ENCODE measurements around the gene PTPRR.

PTPRR gene

DNA sequence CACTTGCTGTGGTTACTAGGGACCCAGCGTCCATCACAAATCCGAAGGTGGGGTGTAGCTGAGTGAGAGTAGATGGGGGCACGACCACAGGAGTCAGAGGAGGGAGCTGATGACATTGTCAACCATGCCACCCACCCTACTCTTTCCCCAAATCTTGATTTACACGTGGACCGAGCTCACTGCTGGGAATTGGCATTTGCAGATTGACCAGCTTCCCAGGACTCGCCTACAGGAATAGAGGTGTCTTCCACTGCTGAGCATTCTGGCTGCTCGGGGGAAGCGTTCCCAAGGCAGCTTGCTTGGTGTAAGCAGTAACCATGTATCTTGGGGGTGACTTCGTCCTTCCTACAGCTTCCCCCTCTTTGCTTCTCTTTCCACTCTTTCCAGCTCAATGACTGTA is 353 bp upstream of the PTPRR start:
- no peak overlapping the region for H3K9ac ChIP-seq (ENCODE audit: low read length)
- H3K27ac ChIP-seq (ENCODE audit: low read depth, low read length) = no peak overlapping the region
- no peak for DNase-seq
- H3K27me3 ChIP-seq (ENCODE audit: insufficient read depth, low read length, poor library complexity) = no peaks in the 10 kb centered on the region
- no peak overlapping the region for H2BK15ac ChIP-seq (replicated peaks; ENCODE audit: low read depth)
- H3K56ac ChIP-seq (ENCODE audit: low read length) = no peak overlapping the region
- H3K18ac ChIP-seq (ENCODE audit: low read length) = no peak overlapping the region
- H4K5ac ChIP-seq (ENCODE audit: low read length) = no peak overlapping the region
- no peak overlapping the region for H2BK120ac ChIP-seq (ENCODE audit: low read depth, low read length)
- H3K4me3 ChIP-seq (ENCODE audit: low read length) = no peak overlapping the region
- H4K8ac ChIP-seq (ENCODE audit: low read depth, low read length) = no peak overlapping the region
- no peak overlapping the region for H2BK5ac ChIP-seq (ENCODE audit: low read length)
- no peak overlapping the region for H3K4ac ChIP-seq (ENCODE audit: low read depth, low read length)
- H3K79me1 ChIP-seq (ENCODE audit: low read length) = no peaks in the 10 kb centered on the region
- no CpG with 5 or more reads among the region's 9 CpGs for WGBS (ENCODE audit: extremely low coverage, insufficient coverage, low lambda C conversion rate)
- H2AK5ac ChIP-seq (ENCODE audit: low read length) = no peak overlapping the region
- H3K79me2 ChIP-seq (ENCODE audit: control insufficient read depth, insufficient read depth, low read length) = no peaks in the 10 kb centered on the region
- H3K4me2 ChIP-seq (ENCODE audit: low read length) = no peak overlapping the region
- H3K36me3 ChIP-seq (ENCODE audit: control insufficient read depth, insufficient read depth, low read length) = no peaks in the 10 kb centered on the region
- no peak overlapping the region for H3K23ac ChIP-seq (ENCODE audit: low read length)
- no peaks in the 10 kb centered on the region for H3K4me1 ChIP-seq (ENCODE audit: control insufficient read depth, low read depth, low read length)

DNA sequence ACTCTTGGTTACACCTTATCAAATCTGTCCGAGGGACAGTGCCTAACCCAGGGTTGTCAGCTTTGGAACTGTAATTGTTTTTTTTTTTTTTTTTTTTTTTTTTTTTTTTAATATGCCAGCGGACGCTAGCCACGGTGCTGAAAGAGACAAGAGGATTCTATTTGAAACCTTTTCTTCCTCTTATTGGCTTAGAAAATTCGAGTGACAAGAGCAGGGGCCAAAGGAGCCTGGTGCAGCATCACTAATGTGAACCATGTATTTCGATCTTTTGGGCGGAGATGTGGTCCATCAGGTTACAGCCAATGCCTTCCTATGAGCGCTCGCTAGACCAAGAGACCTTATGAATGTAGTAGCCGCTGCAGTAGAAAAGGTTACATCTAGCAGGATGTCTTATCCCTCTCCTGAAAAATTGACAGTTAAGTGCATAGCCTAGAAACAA is 922 bp downstream of the PTPRR start:
- Histone ChIP-seq H4K5ac (ENCODE audit: low read length) (no peak overlapping the region), H2BK15ac (replicated peaks; ENCODE audit: low read depth) (no peak overlapping the region), H3K4me2 (ENCODE audit: low read length) (no peak overlapping the region), H3K27me3 (ENCODE audit: insufficient read depth, low read length, poor library complexity) (no peaks in the 10 kb centered on the region), H2BK5ac (ENCODE audit: low read length) (no peak overlapping the region), H3K36me3 (ENCODE audit: control insufficient read depth, insufficient read depth, low read length) (no peaks in the 10 kb centered on the region), H3K4ac (ENCODE audit: low read depth, low read length) (no peak overlapping the region), H3K23ac (ENCODE audit: low read length) (no peak overlapping the region), H2AK5ac (ENCODE audit: low read length) (no peak overlapping the region), H3K56ac (ENCODE audit: low read length) (no peak overlapping the region), H4K8ac (ENCODE audit: low read depth, low read length) (no peak overlapping the region), H3K27ac (ENCODE audit: low read depth, low read length) (no peak overlapping the region), H3K4me3 (ENCODE audit: low read length) (no peak overlapping the region), H3K79me2 (ENCODE audit: control insufficient read depth, insufficient read depth, low read length) (no peaks in the 10 kb centered on the region), H3K18ac (ENCODE audit: low read length) (no peak overlapping the region), H2BK120ac (ENCODE audit: low read depth, low read length) (no peak overlapping the region), H3K4me1 (ENCODE audit: control insufficient read depth, low read depth, low read length) (no peaks in the 10 kb centered on the region), H3K9ac (ENCODE audit: low read length) (no peak overlapping the region), H3K79me1 (ENCODE audit: low read length) (no peaks in the 10 kb centered on the region)
- peak; percentile 64 for DNase-seq
- no CpG with 5 or more reads among the region's 10 CpGs for WGBS (ENCODE audit: extremely low coverage, insufficient coverage, low lambda C conversion rate)

DNA sequence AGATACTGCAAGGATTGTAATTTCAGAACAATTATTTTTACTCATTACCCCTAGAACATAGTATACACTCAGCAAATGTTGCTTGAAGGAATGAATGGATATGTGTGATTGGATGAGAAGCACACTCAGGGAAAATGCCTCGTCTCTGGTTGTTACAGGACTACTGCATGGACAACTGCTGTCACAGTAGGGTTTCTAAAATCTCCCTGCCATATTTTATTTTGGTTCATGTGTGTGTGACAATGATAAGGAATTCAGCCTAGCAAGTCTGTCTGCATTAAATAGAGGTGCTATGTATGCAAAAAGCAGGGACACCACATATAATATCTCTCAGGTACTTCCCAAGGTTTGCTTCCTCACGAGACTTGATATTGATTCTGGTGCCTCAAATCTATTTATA is 1.4 kb downstream of the PTPRR start:
- Histone ChIP-seq H3K23ac (ENCODE audit: low read length) (no peak overlapping the region), H3K27me3 (ENCODE audit: insufficient read depth, low read length, poor library complexity) (no peaks in the 10 kb centered on the region), H3K4me2 (ENCODE audit: low read length) (no peak overlapping the region), H3K4me1 (ENCODE audit: control insufficient read depth, low read depth, low read length) (no peaks in the 10 kb centered on the region), H4K5ac (ENCODE audit: low read length) (no peak overlapping the region), H3K18ac (ENCODE audit: low read length) (no peak overlapping the region), H3K56ac (ENCODE audit: low read length) (no peak overlapping the region), H3K4ac (ENCODE audit: low read depth, low read length) (no peak overlapping the region), H3K27ac (ENCODE audit: low read depth, low read length) (no peak overlapping the region), H2BK120ac (ENCODE audit: low read depth, low read length) (no peak overlapping the region), H3K9ac (ENCODE audit: low read length) (no peak overlapping the region), H2BK5ac (ENCODE audit: low read length) (no peak overlapping the region), H3K79me1 (ENCODE audit: low read length) (no peaks in the 10 kb centered on the region), H2AK5ac (ENCODE audit: low read length) (no peak overlapping the region), H4K8ac (ENCODE audit: low read depth, low read length) (no peak overlapping the region), H3K36me3 (ENCODE audit: control insufficient read depth, insufficient read depth, low read length) (no peaks in the 10 kb centered on the region), H2BK15ac (replicated peaks; ENCODE audit: low read depth) (no peak overlapping the region), H3K4me3 (ENCODE audit: low read length) (no peak overlapping the region), H3K79me2 (ENCODE audit: control insufficient read depth, insufficient read depth, low read length) (no peaks in the 10 kb centered on the region)
- DNase-seq = no peak
- WGBS (ENCODE audit: extremely low coverage, insufficient coverage, low lambda C conversion rate) = no CpG with 5 or more reads among the region's 2 CpGs

DNA sequence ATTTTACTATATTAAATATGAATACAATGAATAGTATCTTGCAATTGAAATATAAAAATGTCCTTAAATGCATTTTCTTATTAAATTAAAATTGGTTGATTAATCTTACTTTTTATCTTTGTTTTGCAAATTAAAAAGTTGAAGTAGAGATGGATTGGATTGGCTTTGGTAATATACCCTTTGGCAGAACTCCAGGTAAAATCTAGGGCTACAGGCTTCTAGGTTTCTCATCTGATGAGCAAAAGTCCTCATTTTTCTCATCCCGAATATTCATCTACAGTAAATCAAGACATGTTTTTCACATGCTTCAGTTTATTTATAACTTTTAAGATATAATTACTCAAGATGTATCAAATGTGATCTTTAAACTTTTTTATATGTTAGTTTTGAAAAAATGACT is 2.2 kb downstream of the PTPRR start:
- Histone ChIP-seq H2AK5ac (ENCODE audit: low read length) (no peak overlapping the region), H3K56ac (ENCODE audit: low read length) (no peak overlapping the region), H2BK15ac (replicated peaks; ENCODE audit: low read depth) (no peak overlapping the region), H3K4ac (ENCODE audit: low read depth, low read length) (no peak overlapping the region), H3K27me3 (ENCODE audit: insufficient read depth, low read length, poor library complexity) (no peaks in the 10 kb centered on the region), H3K23ac (ENCODE audit: low read length) (no peak overlapping the region), H3K9ac (ENCODE audit: low read length) (no peak overlapping the region), H3K4me3 (ENCODE audit: low read length) (no peak overlapping the region), H3K27ac (ENCODE audit: low read depth, low read length) (no peak overlapping the region), H3K18ac (ENCODE audit: low read length) (no peak overlapping the region), H3K4me1 (ENCODE audit: control insufficient read depth, low read depth, low read length) (no peaks in the 10 kb centered on the region), H3K4me2 (ENCODE audit: low read length) (no peak overlapping the region), H3K36me3 (ENCODE audit: control insufficient read depth, insufficient read depth, low read length) (no peaks in the 10 kb centered on the region), H3K79me1 (ENCODE audit: low read length) (no peaks in the 10 kb centered on the region), H2BK5ac (ENCODE audit: low read length) (no peak overlapping the region), H4K5ac (ENCODE audit: low read length) (no peak overlapping the region), H4K8ac (ENCODE audit: low read depth, low read length) (no peak overlapping the region), H3K79me2 (ENCODE audit: control insufficient read depth, insufficient read depth, low read length) (no peaks in the 10 kb centered on the region), H2BK120ac (ENCODE audit: low read depth, low read length) (no peak overlapping the region)
- no peak for DNase-seq
- no CpG with 5 or more reads among the region's 1 CpG for WGBS (ENCODE audit: extremely low coverage, insufficient coverage, low lambda C conversion rate)

DNA sequence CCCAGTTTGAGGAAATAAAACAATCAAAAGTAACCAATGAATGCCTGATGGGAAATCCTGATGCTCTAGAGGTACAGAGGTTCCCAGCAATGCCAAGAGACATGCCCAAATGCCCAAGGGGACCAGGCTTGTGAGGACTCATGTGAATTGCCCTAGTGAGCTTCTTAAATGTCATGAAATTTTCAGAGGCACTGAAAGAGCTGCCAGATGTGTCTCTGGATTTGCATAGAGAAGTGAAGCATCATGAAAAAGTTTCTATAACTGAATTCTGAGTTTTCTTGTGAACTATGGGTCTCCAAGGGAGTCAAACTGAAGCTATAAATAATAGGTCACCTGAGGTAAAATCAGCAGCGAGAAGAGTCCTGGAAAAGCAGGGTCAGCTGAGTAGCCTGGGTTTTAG is 9.9 kb downstream of the PTPRR start:
- no peak overlapping the region for H3K4ac ChIP-seq (ENCODE audit: low read depth, low read length)
- no peaks in the 10 kb centered on the region for H3K36me3 ChIP-seq (ENCODE audit: control insufficient read depth, insufficient read depth, low read length)
- H3K23ac ChIP-seq (ENCODE audit: low read length) = no peak overlapping the region
- H3K27ac ChIP-seq (ENCODE audit: low read depth, low read length) = no peak overlapping the region
- no peak for DNase-seq
- no peak overlapping the region for H2BK5ac ChIP-seq (ENCODE audit: low read length)
- H3K9ac ChIP-seq (ENCODE audit: low read length) = no peak overlapping the region
- no peaks in the 10 kb centered on the region for H3K79me1 ChIP-seq (ENCODE audit: low read length)
- H4K5ac ChIP-seq (ENCODE audit: low read length) = no peak overlapping the region
- no peaks in the 10 kb centered on the region for H3K4me1 ChIP-seq (ENCODE audit: control insufficient read depth, low read depth, low read length)
- no peak overlapping the region for H2BK120ac ChIP-seq (ENCODE audit: low read depth, low read length)
- no CpG with 5 or more reads among the region's 1 CpG for whole genome bisulfite sequencing (ENCODE audit: extremely low coverage, insufficient coverage, low lambda C conversion rate)
- H3K4me2 ChIP-seq (ENCODE audit: low read length) = no peak overlapping the region
- no peak overlapping the region for H3K18ac ChIP-seq (ENCODE audit: low read length)
- H2BK15ac ChIP-seq (replicated peaks; ENCODE audit: low read depth) = no peak overlapping the region
- H3K79me2 ChIP-seq (ENCODE audit: control insufficient read depth, insufficient read depth, low read length) = no peaks in the 10 kb centered on the region
- no peak overlapping the region for H3K56ac ChIP-seq (ENCODE audit: low read length)
- no peak overlapping the region for H4K8ac ChIP-seq (ENCODE audit: low read depth, low read length)
- H3K4me3 ChIP-seq (ENCODE audit: low read length) = no peak overlapping the region
- H3K27me3 ChIP-seq (ENCODE audit: insufficient read depth, low read length, poor library complexity) = no peaks in the 10 kb centered on the region
- H2AK5ac ChIP-seq (ENCODE audit: low read length) = no peak overlapping the region

DNA sequence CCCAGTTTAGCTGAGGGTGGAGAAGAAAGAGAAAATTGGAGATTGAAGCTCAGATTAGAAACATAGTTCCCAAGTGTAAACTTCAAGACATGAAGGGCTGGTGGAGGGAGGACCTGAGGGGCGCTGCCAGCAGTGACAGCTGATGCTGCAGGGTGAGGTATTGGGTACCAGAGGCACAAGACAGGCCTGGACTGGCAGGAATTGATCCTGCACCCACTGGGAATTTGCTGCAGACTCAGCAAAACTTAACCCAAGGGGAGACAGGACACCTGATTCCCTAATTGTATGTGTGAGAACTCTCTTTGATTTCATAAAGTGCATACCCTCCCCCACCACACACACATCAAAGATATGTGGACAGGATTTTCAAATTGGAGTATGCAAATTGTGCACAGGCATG is 11.6 kb downstream of the PTPRR start:
- H3K9ac ChIP-seq (ENCODE audit: low read length) = no peak overlapping the region
- no peak overlapping the region for H2BK120ac ChIP-seq (ENCODE audit: low read depth, low read length)
- H3K56ac ChIP-seq (ENCODE audit: low read length) = no peak overlapping the region
- H3K27ac ChIP-seq (ENCODE audit: low read depth, low read length) = no peak overlapping the region
- no peak overlapping the region for H2AK5ac ChIP-seq (ENCODE audit: low read length)
- H3K79me2 ChIP-seq (ENCODE audit: control insufficient read depth, insufficient read depth, low read length) = no peaks in the 10 kb centered on the region
- H3K4me1 ChIP-seq (ENCODE audit: control insufficient read depth, low read depth, low read length) = no peaks in the 10 kb centered on the region
- H4K8ac ChIP-seq (ENCODE audit: low read depth, low read length) = no peak overlapping the region
- no peak overlapping the region for H3K4ac ChIP-seq (ENCODE audit: low read depth, low read length)
- H3K4me3 ChIP-seq (ENCODE audit: low read length) = no peak overlapping the region
- no peak overlapping the region for H4K5ac ChIP-seq (ENCODE audit: low read length)
- no peaks in the 10 kb centered on the region for H3K79me1 ChIP-seq (ENCODE audit: low read length)
- no CpG with 5 or more reads among the region's 1 CpG for WGBS (ENCODE audit: extremely low coverage, insufficient coverage, low lambda C conversion rate)
- H3K23ac ChIP-seq (ENCODE audit: low read length) = no peak overlapping the region
- H3K18ac ChIP-seq (ENCODE audit: low read length) = no peak overlapping the region
- DNase-seq = no peak
- H2BK15ac ChIP-seq (replicated peaks; ENCODE audit: low read depth) = no peak overlapping the region
- no peak overlapping the region for H2BK5ac ChIP-seq (ENCODE audit: low read length)
- H3K27me3 ChIP-seq (ENCODE audit: insufficient read depth, low read length, poor library complexity) = no peaks in the 10 kb centered on the region
- no peak overlapping the region for H3K4me2 ChIP-seq (ENCODE audit: low read length)
- H3K36me3 ChIP-seq (ENCODE audit: control insufficient read depth, insufficient read depth, low read length) = no peaks in the 10 kb centered on the region

Data from mesendoderm (in vitro differentiated cells).